B cell (primary cell): Measurements from ENCODE around the gene CLCN1.

Source experiments
- CTCF ChIP-seq: fragments of 200-600 bp; IDR thresholded peaks from one replicate; pipeline ENCODE4 v1.8.0; 2022; ENCODE audit warnings: antibody characterized with exemption, mild to moderate bottlenecking
- EZH2 ChIP-seq: IDR thresholded peaks from 2 replicates; pipeline ENCODE4 v1.6.1; 2012; ENCODE audit warnings: borderline replicate concordance, low read depth, mild to moderate bottlenecking, moderate library complexity, low read length; ENCODE audit not compliant: insufficient read depth, poor library complexity, severe bottlenecking

DNA sequence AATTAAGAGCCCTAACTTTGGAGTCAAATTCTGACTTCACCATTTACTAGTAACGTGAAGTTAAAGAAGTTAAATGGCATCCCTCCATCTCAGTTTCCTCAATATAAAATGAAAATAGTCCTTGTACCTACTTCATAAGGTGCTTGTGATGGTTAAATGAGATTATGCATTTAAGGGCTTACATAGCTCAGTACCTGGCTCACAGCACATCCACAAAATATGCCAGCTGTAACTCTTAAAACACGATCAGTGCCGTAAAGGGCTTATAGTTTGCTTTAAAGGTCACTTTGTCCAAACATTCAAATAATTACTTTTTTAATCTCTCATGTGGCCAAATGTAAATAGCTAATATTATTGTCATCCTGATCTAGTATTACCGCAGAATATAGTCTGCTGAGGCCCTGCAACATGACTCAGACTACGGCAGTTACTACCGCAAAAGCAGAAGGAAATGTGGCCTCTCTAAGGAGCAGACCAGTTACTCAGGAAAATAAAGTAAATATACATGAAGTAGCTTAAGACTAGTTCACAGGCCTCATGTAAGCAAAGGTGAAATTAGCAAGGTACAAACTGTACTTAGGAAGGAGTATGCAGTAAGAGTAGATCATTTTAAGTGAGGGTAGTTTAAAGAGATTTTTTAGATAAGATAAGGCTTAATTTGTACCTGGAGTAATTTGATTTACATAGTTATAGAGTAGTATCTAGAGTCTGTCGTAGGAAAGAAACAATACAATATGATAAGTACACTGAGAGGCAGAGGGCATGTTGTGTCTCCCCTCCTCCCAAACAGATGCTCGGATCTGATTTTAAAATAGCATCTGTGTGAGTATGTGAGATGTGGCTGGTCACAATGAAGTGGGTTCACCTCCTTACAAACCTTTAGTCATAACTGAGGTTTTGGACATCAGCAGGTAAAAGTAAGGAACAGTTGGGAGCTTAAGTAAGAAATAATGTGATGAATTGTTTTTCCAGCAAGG lies 14.7 kb upstream of the CLCN1 start:
- TF ChIP-seq CTCF (no peak), EZH2 (no peak)
